Glutamatergic neuron (in vitro differentiated cells): ENCODE data around the gene TPSB2. TPM values are rescaled to one million over a fixed set of nuclear protein-coding genes. Genes with fewer than 3 reads are reported as not detected.
"Not testable (repeated sequence)": the region's sequence is repeated elsewhere in the genome, so short reads cannot be mapped to it uniquely, and the experiment has no call there.

Experiments
- DNase-seq: peaks from one replicate; pipeline ENCODE4 v3.0.0; 2022
- H3K27ac Mint-ChIP-seq: one replicate; pipeline ENCODE4 v1.8.0; 2020; ENCODE audit warnings: mild to moderate bottlenecking, mixed read lengths, inconsistent platforms; ENCODE audit not compliant: unreplicated experiment
- H3K27me3 Mint-ChIP-seq: one replicate; pipeline ENCODE4 v1.8.0; 2020; ENCODE audit warnings: mild to moderate bottlenecking, moderate library complexity, mixed read lengths, inconsistent platforms; ENCODE audit not compliant: unreplicated experiment
- H3K36me3 Mint-ChIP-seq: one replicate; pipeline ENCODE4 v1.8.0; 2020; ENCODE audit warnings: mild to moderate bottlenecking, mixed read lengths, inconsistent platforms; ENCODE audit not compliant: unreplicated experiment
- H3K4me1 Mint-ChIP-seq: one replicate; pipeline ENCODE4 v1.8.0; 2020; ENCODE audit warnings: mild to moderate bottlenecking, low read depth, mixed read lengths, inconsistent platforms; ENCODE audit not compliant: unreplicated experiment
- H3K4me3 Mint-ChIP-seq: one replicate; pipeline ENCODE4 v1.8.0; 2020; ENCODE audit warnings: mild to moderate bottlenecking, mixed read lengths, inconsistent platforms; ENCODE audit not compliant: unreplicated experiment
- H3K9me3 Mint-ChIP-seq: one replicate; pipeline ENCODE4 v1.8.0; 2020; ENCODE audit warnings: mild to moderate bottlenecking, moderate library complexity, mixed read lengths, inconsistent platforms; ENCODE audit not compliant: unreplicated experiment
- CTCF ChIP-seq: fragments of 200-600 bp; sonication (generic); IDR thresholded peaks from one replicate; pipeline ENCODE4 v1.5.0; 2021; ENCODE audit not compliant: partially characterized antibody, unreplicated experiment
- long read RNA-seq: library from polyadenylated mRNA; unstranded; transcript quantifications from one replicate; pipeline ENCODE4 v2.0.0, GENCODE V29; 2020; ENCODE audit not compliant: unreplicated experiment
- total RNA-seq: library from RNA; stranded (reverse); fragmentation: NEBNext Ultra II Directional; extraction: Animal tissue kit (Norgen Biotek cat#: 25700); gene quantifications from one replicate; pipeline ENCODE4 v1.2.1, GENCODE V29; 2021; ENCODE audit not compliant: unreplicated experiment

TPSB2 gene
- not detected for total RNA-seq
- long read RNA-seq, result 0 reads

DNA sequence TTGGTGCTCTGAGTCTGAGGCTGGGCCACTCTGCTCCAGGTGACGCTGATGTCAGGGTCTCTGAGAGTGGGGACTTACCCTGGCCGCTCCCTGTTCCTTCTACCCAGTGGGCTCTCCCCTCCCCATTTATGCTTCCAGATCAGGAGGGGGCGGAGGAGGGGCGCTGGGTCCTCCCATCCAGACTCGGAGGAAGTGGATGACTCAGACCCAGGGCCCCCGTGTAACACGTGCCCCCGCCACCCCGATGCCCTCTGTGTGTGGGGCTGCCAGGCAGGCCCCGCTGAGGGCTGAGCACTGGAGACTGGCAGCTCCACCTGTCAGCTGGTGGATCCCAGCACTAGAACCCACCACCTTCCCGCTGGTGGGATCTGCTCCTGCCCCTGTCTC lies at the start of gene TPSB2:
TSS of gene TPSB2 (minus strand) at position 101 of the 387 bp plus-strand sequence. CDS start 233 bp downstream, outside the sequence.
- not testable (repeated sequence) for DNase-seq, H3K4me3 Mint-ChIP-seq, H3K4me1 Mint-ChIP-seq, H3K36me3 Mint-ChIP-seq, H3K27ac Mint-ChIP-seq
- H3K27me3 Mint-ChIP-seq, result peaks cover 16% of the 10 kb centered on the region
- H3K9me3 Mint-ChIP-seq, result peaks cover 12% of the 10 kb centered on the region

GRCh38 chr16:1279081-1279944 lies 49.3 kb upstream of the TPSB2 start:
- H3K27me3 Mint-ChIP-seq, result peaks cover 3% of the 10 kb centered on the region
- TF ChIP-seq CTCF, result no peak
- H3K4me1 Mint-ChIP-seq, result peaks cover 5% of the 10 kb centered on the region
- H3K27ac Mint-ChIP-seq, result no peak overlapping the region
- peaks cover 6% of the 10 kb centered on the region for H3K9me3 Mint-ChIP-seq
- no peak for DNase-seq
- H3K4me3 Mint-ChIP-seq, result no peak overlapping the region
- H3K36me3 Mint-ChIP-seq, result no peaks in the 10 kb centered on the region

DNA sequence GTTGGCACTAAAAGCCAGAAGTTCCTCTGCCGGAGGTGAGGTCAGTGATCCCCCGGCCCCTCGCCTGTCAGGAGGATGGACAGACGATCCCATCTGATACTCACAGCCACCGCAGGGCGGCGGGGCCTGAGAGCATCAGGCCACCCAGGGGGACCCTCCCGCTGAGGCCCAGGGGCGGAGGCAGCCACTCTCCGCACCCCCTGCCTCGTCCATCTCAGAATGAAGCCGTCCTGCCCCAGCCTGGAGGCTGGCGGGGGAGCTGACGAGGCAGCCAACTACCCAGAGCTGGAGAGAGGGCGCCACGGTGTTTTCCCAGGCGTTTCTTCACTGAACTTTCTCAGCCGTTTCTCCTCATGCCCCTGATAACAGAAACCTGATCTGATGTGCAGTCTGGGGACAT lies 48.5 kb upstream of the TPSB2 start:
- no peak for TF ChIP-seq CTCF
- no peak overlapping the region for H3K27ac Mint-ChIP-seq
- DNase-seq, result peak; percentile 47

GRCh38 chr16:1277617-1278282 lies 47.8 kb upstream of the TPSB2 start:
- Mint-ChIP-seq H3K4me3 (no peak overlapping the region), H3K36me3 (no peaks in the 10 kb centered on the region), H3K9me3 (peaks cover 10% of the 10 kb centered on the region), H3K4me1 (peaks cover 5% of the 10 kb centered on the region), H3K27ac (no peak overlapping the region), H3K27me3 (peaks cover 4% of the 10 kb centered on the region)
- DNase-seq, result no peak
- TF ChIP-seq CTCF, result no peak

More for the DNA sequence above, 48.5 kb upstream of the TPSB2 start:
- H3K9me3 Mint-ChIP-seq, result peaks cover 6% of the 10 kb centered on the region
- H3K27me3 Mint-ChIP-seq, result peaks cover 2% of the 10 kb centered on the region
- no peaks in the 10 kb centered on the region for H3K36me3 Mint-ChIP-seq
- H3K4me3 Mint-ChIP-seq, result no peak overlapping the region
- H3K4me1 Mint-ChIP-seq, result peaks cover 5% of the 10 kb centered on the region

DNA sequence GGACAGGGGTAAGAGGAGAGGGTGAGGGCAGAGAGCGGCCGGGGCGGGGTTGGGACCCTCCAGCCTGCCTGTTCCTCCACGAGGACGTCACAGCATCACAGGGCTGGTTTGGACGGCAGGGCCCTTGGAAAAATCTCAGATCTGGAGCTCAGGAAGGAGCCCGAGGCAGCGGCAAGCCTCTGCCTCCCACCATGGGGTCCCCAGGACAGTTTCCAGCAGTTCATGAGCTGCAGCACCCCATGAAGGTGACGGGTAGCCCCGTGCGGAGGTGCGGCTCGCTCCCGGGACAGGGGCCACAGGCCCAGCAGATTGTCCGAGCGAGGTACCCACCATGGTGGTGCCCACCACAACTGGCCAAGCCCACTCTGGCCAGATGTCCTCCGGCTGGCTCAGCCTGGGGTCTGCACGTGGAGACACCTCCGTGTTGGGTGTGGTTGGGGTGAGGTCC lies 47.2 kb upstream of the TPSB2 start:
- H3K9me3 Mint-ChIP-seq, result peaks cover 10% of the 10 kb centered on the region
- peaks cover 5% of the 10 kb centered on the region for H3K4me1 Mint-ChIP-seq
- no peak for TF ChIP-seq CTCF
- H3K4me3 Mint-ChIP-seq, result no peak overlapping the region
- H3K36me3 Mint-ChIP-seq, result no peaks in the 10 kb centered on the region
- no peak overlapping the region for H3K27ac Mint-ChIP-seq
- no peak for DNase-seq
- peaks cover 5% of the 10 kb centered on the region for H3K27me3 Mint-ChIP-seq
